GM12878 (cell line): Measurements from ENCODE around the gene TPGS2. TPM values are rescaled to one million over a fixed set of nuclear protein-coding genes. Genes with fewer than 3 reads are reported as not detected.

Experiments
- ATAC-seq: fragments of 200-7000 bp; cut with Tn5 transposase; 3 replicates; pipeline ENCODE4 v1.9.1; 2020; ENCODE audit warnings: mild to moderate bottlenecking, moderate library complexity
- Bru-seq: library from RNA; stranded (reverse); fragments of 400-500 nt; gene quantifications from one replicate; lab custom pipeline; 2021; lab: Mats Ljungman, UMichigan
- BruChase-seq, 2 experiments: library from RNA; stranded (reverse); fragments of 400-500 nt; gene quantifications; one replicate each; lab custom pipeline; 2021; lab: Mats Ljungman, UMichigan
- BruUV-seq: library from RNA; stranded (reverse); fragments of 400-500 nt; replicated peaks from 2 replicates; lab custom pipeline; 2021; lab: Mats Ljungman, UMichigan
- CTCF ChIA-PET: fragments of 300-600 bp; sonication (Branson Sonifier 250); formaldehyde crosslinking; extraction: SDS; loops from one replicate; lab custom pipeline; 2021; ENCODE audit warnings: inconsistent platforms; lab: Yijun Ruan, JAX
- POLR2A ChIA-PET: fragments of 350-600 bp; formaldehyde crosslinking; extraction: SDS; loops from one replicate; lab custom pipeline; 2021; ENCODE audit warnings: inconsistent platforms; lab: Charles Lee
- RAD21 ChIA-PET: fragments of 300-600 bp; sonication (Branson Sonifier 250); formaldehyde crosslinking; loops from one replicate; lab custom pipeline; 2023; ENCODE audit warnings: antibody characterized with exemption; ENCODE audit not compliant: unreplicated experiment; lab: Charles Lee
- SMC1A ChIA-PET: fragments of 300-600 bp; sonication (Branson Sonifier 250); formaldehyde crosslinking; loops from one replicate; lab custom pipeline; 2023; ENCODE audit not compliant: unreplicated experiment, uncharacterized antibody; lab: Charles Lee
- DNase-seq: peaks from one replicate; pipeline ENCODE4 v3.0.0-alpha.2; 2011; ENCODE audit warnings: low read depth, low spot score
- FAIRE-seq: peaks from 3 replicates; lab custom pipeline; 2011; peaks lifted over from hg19 to GRCh38; lab: Jason Lieb, UNC
- H2AFZ ChIP-seq: 2 replicates; pipeline ENCODE4 v1.6.0; 2011; ENCODE audit warnings: low read depth, low read length, control low read depth; ENCODE audit not compliant: control insufficient read depth
- H3K27ac ChIP-seq: 2 replicates; pipeline ENCODE4 v1.5.1; 2011; ENCODE audit warnings: control low read depth; ENCODE audit not compliant: control insufficient read depth, insufficient read depth
- H3K27me3 ChIP-seq, 2 experiments: replicated peaks in 1 of 2; 2 replicates each; pipeline versions ENCODE4 v1.6.0 to v1.6.1; 2011; ENCODE audit warnings: low read length in 1 of 2; ENCODE audit not compliant: control insufficient read depth in 2 of 2, insufficient read depth in 2 of 2
- H3K36me3 ChIP-seq, 2 experiments: 2 replicates each; pipeline ENCODE4 v1.5.1; 2011; ENCODE audit warnings: low read length in 1 of 2; ENCODE audit not compliant: control insufficient read depth in 2 of 2, insufficient read depth in 2 of 2
- H3K4me1 ChIP-seq: 2 replicates; pipeline ENCODE4 v1.6.1; 2011; ENCODE audit warnings: mild to moderate bottlenecking, low read length, moderate library complexity, mixed read lengths; ENCODE audit not compliant: control insufficient read depth, insufficient read depth
- H3K4me2 ChIP-seq: 2 replicates; pipeline ENCODE4 v1.6.0; 2011; ENCODE audit warnings: control low read depth; ENCODE audit not compliant: control insufficient read depth, insufficient read depth
- H3K4me3 ChIP-seq: fragments of 200-600 bp; sonication (generic); 2 replicates; pipeline ENCODE4 v1.5.1; 2016
- H3K79me2 ChIP-seq: 2 replicates; pipeline ENCODE4 v1.6.0; 2011; ENCODE audit warnings: low read length; ENCODE audit not compliant: control insufficient read depth, insufficient read depth
- H3K9ac ChIP-seq: 2 replicates; pipeline ENCODE4 v1.8.0; 2011; ENCODE audit warnings: low read length, control low read depth, mixed read lengths; ENCODE audit not compliant: control insufficient read depth, insufficient read depth
- H3K9me3 ChIP-seq: replicated peaks from 3 replicates; pipeline ENCODE4 v1.5.1; 2011; ENCODE audit warnings: mild to moderate bottlenecking, low read length; ENCODE audit not compliant: control insufficient read depth, insufficient read depth
- H4K20me1 ChIP-seq: 2 replicates; pipeline ENCODE4 v1.6.0; 2011; ENCODE audit not compliant: control insufficient read depth, insufficient read depth
- BACH1 ChIP-seq: fragments of 450-650 bp; IDR thresholded peaks from 2 replicates; pipeline ENCODE4 v1.6.1; 2017; ENCODE audit warnings: mild to moderate bottlenecking, borderline replicate concordance
- EED ChIP-seq: sonication (generic); IDR thresholded peaks from 2 replicates; pipeline ENCODE4 v1.6.1; 2016; ENCODE audit warnings: antibody characterized with exemption, low read depth
- EP300 ChIP-seq, 2 experiments: fragments of 150-350 bp in 1 of 2; IDR thresholded peaks; 2 replicates each; pipeline ENCODE4 v1.6.1; 2011 to 2012; ENCODE audit warnings: low read depth in 2 of 2, low read length in 2 of 2, borderline replicate concordance in 1 of 2, improper control_type of control experiment in 1 of 2, inconsistent platforms in 1 of 2; ENCODE audit not compliant: control insufficient read depth in 1 of 2
- GATAD2B ChIP-seq: fragments of 450-650 bp; conservative IDR thresholded peaks from 2 replicates; pipeline ENCODE4 v1.6.1; 2017; ENCODE audit warnings: low read depth, mild to moderate bottlenecking, moderate library complexity
- HCFC1 ChIP-seq: fragments of 150-350 bp; IDR thresholded peaks from 2 replicates; pipeline ENCODE4 v1.6.1; 2014; ENCODE audit warnings: low read length
- IRF3 ChIP-seq: fragments of 450-650 bp; IDR thresholded peaks from 2 replicates; pipeline ENCODE4 v1.6.1; 2014; ENCODE audit warnings: mild to moderate bottlenecking
- NR2F1 ChIP-seq: fragments of 450-650 bp; conservative IDR thresholded peaks from 2 replicates; pipeline ENCODE4 v1.6.1; 2017; ENCODE audit warnings: mild to moderate bottlenecking
- PBX3 ChIP-seq: IDR thresholded peaks from 2 replicates; pipeline ENCODE4 v1.6.1; 2011; ENCODE audit warnings: mild to moderate bottlenecking, low read depth, low read length, moderate library complexity; ENCODE audit not compliant: insufficient replicate concordance
- PKNOX1 ChIP-seq: fragments of 450-650 bp; IDR thresholded peaks from 2 replicates; pipeline ENCODE4 v1.6.1; 2016; ENCODE audit warnings: mild to moderate bottlenecking
- POLR2A ChIP-seq: IDR thresholded peaks from 2 replicates; pipeline ENCODE4 v1.6.1; 2011; ENCODE audit warnings: low read depth, mild to moderate bottlenecking, low read length
- RAD21 ChIP-seq: IDR thresholded peaks from 2 replicates; pipeline ENCODE4 v1.6.1; 2011; ENCODE audit warnings: mild to moderate bottlenecking, low read depth, low read length, moderate library complexity; ENCODE audit not compliant: insufficient read depth
- RELA ChIP-seq: fragments of 450-650 bp; IDR thresholded peaks from 2 replicates; pipeline ENCODE4 v1.8.0; 2014; ENCODE audit warnings: borderline replicate concordance; ENCODE audit not compliant: partially characterized antibody
- STAT3 ChIP-seq: IDR thresholded peaks from 2 replicates; pipeline ENCODE4 v1.6.1; 2011; ENCODE audit warnings: low read depth, low read length, improper control_type of control experiment
- YY1 ChIP-seq: IDR thresholded peaks from 2 replicates; pipeline ENCODE4 v1.6.1; 2011; ENCODE audit warnings: low read depth, mild to moderate bottlenecking, low read length
- ZNF217 ChIP-seq: fragments of 450-650 bp; IDR thresholded peaks from 2 replicates; pipeline ENCODE4 v1.6.1; 2017; ENCODE audit warnings: antibody characterized with exemption, mild to moderate bottlenecking
- ZNF274 ChIP-seq: IDR thresholded peaks from one replicate; pipeline ENCODE4 v1.8.0; 2011; ENCODE audit not compliant: insufficient read length, insufficient read depth
- WGBS: methylation state at CpG from one replicate; pipeline ENCODE4 v1.1.6; 2016; ENCODE audit warnings: low lambda C conversion rate; ENCODE audit not compliant: insufficient replicate concordance, insufficient coverage; ENCODE audit errors: missing lambda C conversion rate; 5-methylcytosine and 5-hydroxymethylcytosine counted together
- in situ Hi-C: fragments of 300-500 bp; cut with MboI; formaldehyde crosslinking; loops from 9 replicates; pipeline ENCODE4 v1.14.3; 2018; ENCODE audit warnings: mixed read lengths
- intact Hi-C: fragments of 100-400 bp; cut with micrococcal nuclease; formaldehyde crosslinking; loops from one replicate; pipeline ENCODE4 v1.14.2; 2022; ENCODE audit not compliant: unreplicated experiment
- long read RNA-seq, 2 experiments: library from polyadenylated mRNA; unstranded; transcript quantifications; one replicate each; pipeline ENCODE4 v2.0.0, GENCODE V29; 2019 to 2020
- polyA minus RNA-seq, 3 experiments: library from RNA; depleted of rRNA, polyadenylated mRNA; stranded (reverse); fragments of >200 nt; gene quantifications; 2 replicates each; pipeline ENCODE4 v1.2.3, GENCODE V29; 2011
- polyA plus RNA-seq, 11 experiments: library from polyadenylated mRNA; depleted of rRNA in 4 of 11; unstranded in 6 of 11; stranded (reverse) in 5 of 11; fragments of >200 nt; fragmentation: Nextera tagmentation in 4 of 11; fragmentation: Illumina TruSeq in 1 of 11; extraction: Ambion mirVana in 4 of 11; extraction: Trizol in 1 of 11; gene quantifications; 1 replicate in 1 of 11; 2 replicates in 10 of 11; pipeline versions ENCODE4 v1.2.1 to v1.2.3, GENCODE V29; 2011 to 2016; ENCODE audit warnings: inconsistent platforms in 2 of 11, missing spikeins in 2 of 11, low read depth in 1 of 11
- total RNA-seq, 4 experiments: library from RNA; depleted of rRNA in 3 of 4; stranded (reverse); fragments of >200 nt in 3 of 4; fragmentation: Illumina TruSeq in 1 of 4; extraction: Trizol in 1 of 4; gene quantifications; 2 replicates each; pipeline versions ENCODE4 v1.2.1 to v1.2.3, GENCODE V29; 2013 to 2021

Gene TPGS2
- 112 and 118 TPM in 2 replicates for total RNA-seq (2013; cell fraction: nucleolus; rRNA removed)
- 69.4 and 80.3 TPM in 2 replicates for total RNA-seq (2014; rRNA removed)
- total RNA-seq (2014; rRNA removed; fragmentation: Illumina TruSeq; extraction: Trizol) = 60.7 and 66.2 TPM in 2 replicates
- 84.4 and 87.1 TPM in 2 replicates for total RNA-seq (2021)
- polyA plus RNA-seq (2011; ENCODE audit: low read depth) = 43.5 TPM
- polyA plus RNA-seq (2011; rRNA removed) = 134 and 181 TPM in 2 replicates
- polyA plus RNA-seq (2011; cell fraction: cytosol; rRNA removed) = 216 and 218 TPM in 2 replicates
- polyA plus RNA-seq (2011; cell fraction: nucleus; rRNA removed) = 87.5 and 102 TPM in 2 replicates
- 50.7 and 55.7 TPM in 2 replicates for polyA plus RNA-seq (2012)
- 111 and 116 TPM in 2 replicates for polyA plus RNA-seq (2014; fragmentation: Illumina TruSeq; extraction: Trizol)
- polyA plus RNA-seq (2014; fragmentation: Nextera tagmentation; extraction: Ambion mirVana) = 10 to 100 TPM; 39.8 to 43.5 TPM
- 75.5 and 93.5 TPM in 2 replicates for polyA plus RNA-seq (2014; rRNA removed)
- 100 to 1,000 TPM; 140 to 147 TPM for polyA plus RNA-seq (2016; fragmentation: Nextera tagmentation; extraction: Ambion mirVana)
- polyA minus RNA-seq (2011; rRNA and poly(A)+ RNA removed) = 160 and 209 TPM in 2 replicates
- polyA minus RNA-seq (2011; cell fraction: cytosol; rRNA and poly(A)+ RNA removed) = 45.3 and 47.7 TPM in 2 replicates
- polyA minus RNA-seq (2011; cell fraction: nucleus; rRNA and poly(A)+ RNA removed) = 51.3 and 73.0 TPM in 2 replicates
- percentile 65 among the genes with signal in this experiment for Bru-seq, nascent RNA
- BruChase-seq, experiment 1, labeled RNA remaining after a 6-hour chase = percentile 61 among the genes with signal in this experiment
- percentile 65 among the genes with signal in this experiment for BruChase-seq, experiment 2, labeled RNA remaining after a 2-hour chase
- long read RNA-seq, experiment 1, full-length matches to known transcripts = 72 of 81 reads
- long read RNA-seq, experiment 1, partial matches to known transcripts = 0 of 81 reads
- long read RNA-seq, experiment 1, other reads (novel, unspliced or antisense) = 9 of 81 reads
- long read RNA-seq, experiment 2, full-length matches to known transcripts = 173 of 218 reads
- long read RNA-seq, experiment 2, partial matches to known transcripts = 7 of 218 reads
- long read RNA-seq, experiment 2, other reads (novel, unspliced or antisense) = 38 of 218 reads

- Histone ChIP-seq H3K9ac (peak within 1 kb of the TSS; percentile 60), H3K4me2 (peak within 1 kb of the TSS; percentile 92), H4K20me1 (no peaks in the 10 kb centered on the region), H3K79me2 (peaks cover 26% of the 10 kb centered on the region), H2AFZ (peak within 1 kb of the TSS; percentile 98), H3K27ac (peak within 1 kb of the TSS; percentile 71), H3K9me3 (no peaks in the 10 kb centered on the region), H3K4me1 (no peaks in the 10 kb centered on the region), H3K36me3 (no peaks in the 10 kb centered on the region), H3K4me3 (peak within 1 kb of the TSS; percentile 98), H3K27me3 (no peaks in the 10 kb centered on the region)
- intact Hi-C loops = no loop called here
- RAD21 ChIA-PET = no interaction called here
- CTCF ChIA-PET = interaction anchor here (0.6 to 1.7 kb wide), 8 partner anchors 8 to 1099 kb away, joined by 3 to 9 read pairs (median 5); no protein-coding TSS in a partner anchor
- FAIRE-seq (peak; percentile 65), ATAC-seq (peak; percentile 96), DNase-seq (peak; percentile 52)
- SMC1A ChIA-PET = interaction anchor here (1.2 to 1.5 kb wide), 2 partner anchors 17 to 141 kb away, joined by 3 to 6 read pairs; no protein-coding TSS in a partner anchor
- no TSS peak for BruUV-seq
- 1% methylated on average over 69 of the region's 83 CpGs for WGBS
- POLR2A ChIA-PET = interaction anchor here (0.7 to 0.9 kb wide), 2 partner anchors 12 to 345 kb away, joined by 3 read pairs; no protein-coding TSS in a partner anchor
- in situ Hi-C loops = no loop called here
- TF ChIP-seq STAT3 (no peak), EP300 (IDR thresholded peaks at IDR 0.05; ENCODE audit: borderline replicate concordance in 1 of 2, control insufficient read depth in 1 of 2, low read depth in 2 of 2, low read length in 2 of 2) (no peak), YY1 (peak; percentile 96), IRF3 (0 out of 2 replicates have a peak, but pooled peaks have one; percentile 36), PKNOX1 (0 out of 2 replicates have a peak, but pooled peaks have one; percentile 4), EED (peak; percentile 0; the same call in 1 of the 2 replicates), ZNF217 (peak; percentile 80; the same call in 1 of the 2 replicates), RELA (peak; percentile 75), POLR2A (peak; percentile 83), RAD21 (peak; percentile 41; the same call in 1 of the 2 replicates), NR2F1 (peak; percentile 70), PBX3 (no peak), ZNF274 (no peak), BACH1 (peak; percentile 51; the same call in 1 of the 2 replicates), GATAD2B (peak; percentile 69), HCFC1 (peak; percentile 80)
Measured at GRCh38 chr18:36828630-36829361, at the start of gene TPGS2, which contains the start of gene KIAA1328. TSS of gene TPGS2 (minus strand) at chr18:36829002. CDS start at chr18:36828767, 235 bp downstream. TSS of gene KIAA1328 (plus strand) at chr18:36829127. CDS start at chr18:36829139, 12 bp downstream.
